Activated CD8-positive, alpha-beta memory T cell treated with anti-CD3 and anti-CD28 coated beads, Interleukin-2, amount 50 U/mL, for 4 hours (primary cell): ENCODE measurements around the gene PCP4.

Experiments
- DNase-seq: peaks from one replicate; pipeline ENCODE4 v3.0.0-alpha.2; 2020

Gene PCP4

GRCh38 chr21:39976800-39977199, 109.6 kb downstream of the PCP4 start:
- DNase-seq = no peak
